Skeletal muscle tissue (tissue), 4 donors: ENCODE data around the gene DNAJC11. TPM values are rescaled to one million over a fixed set of nuclear protein-coding genes. Genes with fewer than 3 reads are reported as not detected.
A peak's percentile ranks its signal among the peaks of the same experiment; 100 is the strongest.

Experiments
- H3K27ac ChIP-seq: one replicate; pipeline ENCODE4 v1.7.0; 2013; ENCODE audit warnings: mild to moderate bottlenecking, low read depth, low read length, inconsistent platforms
- H3K27me3 ChIP-seq, 3 donors: one replicate each; pipeline ENCODE4 v1.7.0; 2013; ENCODE audit warnings: low read length in 3 of 3; ENCODE audit not compliant: control insufficient read depth in 3 of 3, insufficient read depth in 3 of 3
- H3K36me3 ChIP-seq, 3 donors: one replicate each; pipeline ENCODE4 v1.7.0; 2013; ENCODE audit warnings: low read length in 3 of 3; ENCODE audit not compliant: control insufficient read depth in 3 of 3, insufficient read depth in 3 of 3
- H3K4me1 ChIP-seq, 3 donors: one replicate each; pipeline ENCODE4 v1.7.0; 2013; ENCODE audit warnings: low read length in 3 of 3, mild to moderate bottlenecking in 3 of 3; ENCODE audit not compliant: control insufficient read depth in 3 of 3, insufficient read depth in 3 of 3
- H3K4me3 ChIP-seq, 3 donors: one replicate each; pipeline ENCODE4 v1.7.0; 2013; ENCODE audit warnings: low read length in 3 of 3
- H3K9ac ChIP-seq, 3 donors: one replicate each; pipeline ENCODE4 v1.7.0; 2013; ENCODE audit warnings: low read length in 3 of 3, mild to moderate bottlenecking in 3 of 3, moderate library complexity in 2 of 3, low read depth in 1 of 3
- H3K9me3 ChIP-seq, 3 donors: one replicate each; pipeline ENCODE4 v1.7.0; 2013; ENCODE audit warnings: low read length in 3 of 3; ENCODE audit not compliant: control insufficient read depth in 3 of 3
- total RNA-seq: library from RNA; depleted of rRNA; stranded (reverse); fragments of >200 nt; gene quantifications from one replicate; pipeline ENCODE4 v1.2.3, GENCODE V29; 2014
- donor health status: Osteomylitis.

DNAJC11 gene
- total RNA-seq, 1 donor from 2014 or later: 26.6 TPM

DNA sequence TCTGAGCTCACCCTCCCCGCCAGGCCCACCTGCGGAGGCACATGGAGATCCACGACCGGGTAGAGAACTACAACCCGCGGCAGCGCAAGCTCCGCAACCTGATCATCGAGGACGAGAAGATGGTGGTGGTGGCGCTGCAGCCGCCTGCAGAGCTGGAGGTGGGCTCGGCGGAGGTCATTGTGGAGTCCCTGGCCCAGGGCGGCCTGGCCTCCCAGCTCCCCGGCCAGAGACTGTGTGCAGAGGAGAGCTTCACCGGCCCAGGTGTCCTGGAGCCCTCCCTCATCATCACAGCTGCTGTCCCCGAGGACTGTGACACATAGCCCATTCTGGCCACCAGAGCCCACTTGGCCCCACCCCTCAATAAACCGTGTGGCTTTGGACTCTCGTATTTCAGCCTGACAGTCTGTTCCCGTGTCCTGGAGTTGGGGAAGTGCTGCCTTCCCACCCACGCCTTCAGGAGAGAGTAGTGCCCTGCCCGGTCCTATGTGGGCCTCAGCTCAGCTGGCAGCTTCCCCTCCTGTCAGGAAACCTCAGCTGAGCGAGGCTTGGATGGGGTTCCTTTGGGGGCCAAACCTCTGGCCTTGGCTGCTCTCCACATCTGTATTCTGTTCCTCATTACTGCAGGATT lies 112.6 kb downstream of the DNAJC11 start:
- peaks cover 50 to 59% (median 54%) of the 10 kb centered on the region in 3 donors for H3K36me3 ChIP-seq
- H3K4me1 ChIP-seq: peaks cover 87 to 97% (median 97%) of the 10 kb centered on the region in 3 donors

DNA sequence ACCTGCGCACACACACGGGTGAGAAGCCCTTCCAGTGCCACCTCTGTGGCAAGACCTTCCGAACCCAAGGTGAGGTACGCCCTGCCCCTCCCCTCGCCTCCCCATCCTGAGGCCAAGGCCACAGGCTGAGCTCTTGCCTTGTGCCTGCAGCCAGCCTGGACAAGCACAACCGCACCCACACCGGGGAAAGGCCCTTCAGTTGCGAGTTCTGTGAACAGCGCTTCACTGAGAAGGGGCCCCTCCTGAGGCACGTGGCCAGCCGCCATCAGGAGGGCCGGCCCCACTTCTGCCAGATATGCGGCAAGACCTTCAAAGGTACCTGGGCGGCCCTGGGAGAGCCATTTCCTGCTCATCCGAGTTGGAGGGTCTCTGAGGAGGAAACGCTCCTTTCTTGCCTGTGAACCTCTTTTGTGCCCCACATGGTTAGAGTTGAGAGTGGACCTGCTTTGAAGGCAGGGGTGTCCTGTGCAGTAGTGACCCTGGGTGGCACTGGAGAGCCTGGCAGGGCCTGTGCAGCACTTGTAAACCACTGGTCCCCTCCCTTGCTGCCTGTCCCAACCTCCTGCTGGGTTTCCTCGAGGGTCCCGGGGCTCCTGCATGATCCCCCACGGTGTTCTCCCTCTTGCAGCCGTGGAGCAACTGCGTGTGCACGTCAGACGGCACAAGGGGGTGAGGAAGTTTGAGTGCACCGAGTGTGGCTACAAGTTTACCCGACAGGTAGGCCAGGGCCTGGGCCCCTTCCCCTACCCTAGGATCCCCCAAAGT lies 113.3 kb downstream of the DNAJC11 start:
- peaks cover 43 to 52% (median 47%) of the 10 kb centered on the region in 3 donors for H3K36me3 ChIP-seq

More for the DNA sequence above, 112.6 kb downstream of the DNAJC11 start:
- Histone ChIP-seq H3K9ac (peak overlapping the region in 2 of 3 donors; percentile 57 to 77), H3K27ac (peak overlapping the region; percentile 49), H3K27me3 (no peaks in the 10 kb centered on the region), H3K4me3 (peak overlapping the region in 1 of 3 donors; percentile 22), H3K9me3 (no peaks in the 10 kb centered on the region)

DNA sequence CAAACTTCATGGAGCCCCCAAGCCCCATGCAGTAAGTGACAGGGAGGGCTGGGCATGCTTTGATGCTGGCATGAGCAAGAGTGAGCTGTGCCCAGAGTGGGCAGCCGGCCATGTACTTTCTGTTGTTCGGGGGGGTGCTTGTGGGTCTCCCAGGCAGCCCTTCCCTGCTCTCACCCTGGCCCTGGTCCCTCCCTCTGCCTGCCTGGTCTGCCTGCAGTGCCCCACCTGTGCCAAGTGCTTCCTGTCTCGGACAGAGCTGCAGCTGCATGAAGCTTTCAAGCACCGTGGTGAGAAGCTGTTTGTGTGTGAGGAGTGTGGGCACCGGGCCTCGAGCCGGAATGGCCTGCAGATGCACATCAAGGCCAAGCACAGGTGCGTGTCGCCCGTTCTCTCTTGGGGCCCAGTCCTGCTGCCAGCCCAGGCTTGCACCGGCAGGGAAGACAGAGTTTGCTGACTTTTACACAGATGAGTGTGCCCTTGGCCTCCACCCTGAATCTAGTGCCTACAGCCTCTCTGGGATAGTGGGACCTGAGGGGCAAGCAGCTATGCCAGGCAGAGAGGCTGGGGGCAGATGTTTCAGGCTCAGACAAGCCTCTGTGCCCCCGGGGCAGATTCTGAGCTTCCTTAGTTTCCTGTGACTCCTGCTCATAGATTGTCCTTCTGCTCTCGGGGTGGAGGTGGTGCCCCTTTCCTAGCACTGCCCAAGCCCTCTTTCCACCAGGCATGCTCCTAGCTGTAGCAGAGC lies 114.2 kb downstream of the DNAJC11 start:
- H3K9ac ChIP-seq: peak overlapping the region in 2 of 3 donors; percentile 61 to 77
- H3K4me3 ChIP-seq: peak overlapping the region in 2 of 3 donors; percentile 32 to 45
- H3K9me3 ChIP-seq: no peaks in the 10 kb centered on the region
- no peaks in the 10 kb centered on the region for H3K27me3 ChIP-seq
- peak overlapping the region; percentile 42 for H3K27ac ChIP-seq
- peaks cover 34 to 48% (median 38%) of the 10 kb centered on the region in 3 donors for H3K36me3 ChIP-seq
- peaks cover 75 to 85% (median 83%) of the 10 kb centered on the region in 3 donors for H3K4me1 ChIP-seq

More for the DNA sequence above, 113.3 kb downstream of the DNAJC11 start:
- peak overlapping the region; percentile 3 to 77 (median 61) for H3K9ac ChIP-seq
- no peaks in the 10 kb centered on the region for H3K9me3 ChIP-seq
- H3K27me3 ChIP-seq: no peaks in the 10 kb centered on the region
- peak overlapping the region; percentile 49 for H3K27ac ChIP-seq
- H3K4me1 ChIP-seq: peaks cover 82 to 93% (median 90%) of the 10 kb centered on the region in 3 donors
- H3K4me3 ChIP-seq: peak overlapping the region in 2 of 3 donors; percentile 32 to 45

DNA sequence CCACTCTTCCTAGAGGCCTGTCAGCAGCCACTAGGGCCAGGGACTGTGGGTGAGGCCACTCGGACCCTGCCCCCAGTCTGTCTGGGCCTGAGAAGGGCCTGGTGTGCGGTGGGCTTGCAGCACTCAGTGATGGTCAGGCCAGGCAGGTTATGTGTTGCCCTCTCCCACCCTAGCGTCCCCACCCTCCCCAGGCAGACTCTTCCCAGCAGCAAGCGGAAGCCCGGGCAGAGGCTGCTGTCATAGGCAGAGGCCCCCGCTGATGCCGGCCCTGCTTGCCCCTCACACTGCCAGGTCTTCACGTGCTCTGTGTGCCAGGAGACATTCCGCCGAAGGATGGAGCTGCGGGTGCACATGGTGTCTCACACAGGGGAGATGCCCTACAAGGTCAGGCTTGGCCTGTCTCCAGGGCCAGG lies 115.2 kb downstream of the DNAJC11 start:
- Histone ChIP-seq H3K4me1 (peaks cover 70 to 85% (median 83%) of the 10 kb centered on the region in 3 donors), H3K9ac (peak overlapping the region in 1 of 3 donors; percentile 77), H3K36me3 (peaks cover 28 to 41% (median 28%) of the 10 kb centered on the region in 3 donors), H3K27me3 (no peaks in the 10 kb centered on the region), H3K9me3 (no peaks in the 10 kb centered on the region), H3K4me3 (no peak overlapping the region), H3K27ac (no peak overlapping the region)

DNA sequence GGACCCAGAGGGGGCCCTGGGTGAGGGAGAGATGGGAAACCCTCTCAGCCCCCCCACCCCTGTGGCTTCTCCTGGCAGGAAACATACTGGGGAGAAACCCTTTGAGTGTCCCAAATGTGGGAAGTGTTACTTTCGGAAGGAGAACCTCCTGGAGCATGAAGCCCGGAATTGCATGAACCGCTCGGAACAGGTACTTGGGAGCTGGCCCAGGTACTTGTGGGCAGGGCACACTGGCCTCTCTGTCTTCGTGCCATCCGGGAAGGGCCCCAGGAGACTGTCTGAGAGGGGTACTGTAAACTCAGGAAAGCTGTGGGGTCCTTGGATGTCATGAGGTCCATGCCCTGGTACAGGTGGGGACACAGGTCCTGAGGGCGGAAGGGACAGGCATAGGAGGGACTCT lies 115.8 kb downstream of the DNAJC11 start:
- H3K36me3 ChIP-seq: peaks cover 23 to 36% (median 23%) of the 10 kb centered on the region in 3 donors
- peak overlapping the region in 1 of 3 donors; percentile 45 for H3K9ac ChIP-seq
- H3K4me1 ChIP-seq: peaks cover 70 to 85% (median 83%) of the 10 kb centered on the region in 3 donors
- no peaks in the 10 kb centered on the region for H3K27me3 ChIP-seq
- H3K4me3 ChIP-seq: no peak overlapping the region
- no peak overlapping the region for H3K27ac ChIP-seq
- H3K9me3 ChIP-seq: no peaks in the 10 kb centered on the region

DNA sequence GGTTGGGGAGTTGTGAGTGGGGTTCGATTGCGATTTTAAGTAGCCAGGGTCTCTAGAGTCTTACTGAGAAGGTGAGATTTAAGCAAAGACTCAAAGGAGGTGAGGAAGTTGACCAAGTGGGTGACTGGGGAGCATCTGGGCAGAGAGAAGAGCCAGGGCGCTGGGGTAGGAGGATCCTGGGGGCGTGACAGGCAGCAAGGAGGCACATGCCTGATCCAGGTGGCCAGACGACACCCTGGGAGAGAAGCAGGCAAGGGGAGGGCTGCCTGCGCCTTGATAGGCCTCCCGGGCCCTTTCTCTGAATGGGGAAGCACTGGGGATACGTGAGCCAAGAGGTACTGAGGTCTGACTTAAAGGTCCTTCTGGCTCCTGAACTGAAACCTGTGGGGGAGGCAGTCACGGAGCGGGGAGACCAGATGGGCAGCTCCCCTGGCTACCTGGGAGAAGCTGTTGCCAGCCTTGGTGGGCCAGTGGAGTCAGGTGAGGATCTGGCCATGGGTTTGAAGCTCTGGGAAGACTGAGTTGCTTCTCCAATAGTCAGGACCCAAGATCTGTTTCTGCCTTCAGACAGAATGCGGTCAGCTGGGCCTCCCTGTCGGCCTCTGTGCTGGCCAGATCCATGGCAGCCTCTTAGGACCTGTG lies 116.4 kb downstream of the DNAJC11 start:
- Histone ChIP-seq H3K27ac (no peak overlapping the region), H3K4me1 (peaks cover 69 to 87% (median 83%) of the 10 kb centered on the region in 3 donors), H3K9ac (peak overlapping the region in 1 of 3 donors; percentile 54), H3K9me3 (no peaks in the 10 kb centered on the region), H3K36me3 (peaks cover 20 to 30% (median 21%) of the 10 kb centered on the region in 3 donors), H3K4me3 (no peak overlapping the region), H3K27me3 (no peaks in the 10 kb centered on the region)

Other genes with a start within 250 kb of the DNAJC11 start
- gene TNFRSF25, start 235.6 kb downstream of the DNAJC11 start, total RNA-seq: 3.7 TPM
- gene PLEKHG5, start 210.1 kb downstream of the DNAJC11 start, total RNA-seq: 8.4 TPM
- gene NOL9, start 147.3 kb downstream of the DNAJC11 start, total RNA-seq: 24.0 TPM
- gene TAS1R1, start 146.5 kb downstream of the DNAJC11 start, total RNA-seq: 5.7 TPM
- gene ZBTB48, start 121.8 kb downstream of the DNAJC11 start, total RNA-seq: 10.4 TPM
- 27.1 TPM for gene KLHL21, start 98.9 kb downstream of the DNAJC11 start, total RNA-seq
- 17.7 TPM for gene PHF13, start 88.1 kb downstream of the DNAJC11 start, total RNA-seq
- gene THAP3, start 76.9 kb downstream of the DNAJC11 start, total RNA-seq: 25.6 TPM
- 38.1 TPM for gene CAMTA1, start 83.6 kb upstream of the DNAJC11 start, total RNA-seq